H9 (cell line): ENCODE results near the gene TPD52L2. TPM values are rescaled to one million over a fixed set of nuclear protein-coding genes. Genes with fewer than 3 reads are reported as not detected.
A peak's percentile ranks its signal among the peaks of the same experiment; 100 is the strongest.

Experiments used
- DNase-seq: peaks from one replicate; pipeline ENCODE4 v3.0.0-alpha.2; 2017
- H2AFZ ChIP-seq: one replicate; pipeline ENCODE4 v1.6.1; 2013; ENCODE audit warnings: mild to moderate bottlenecking, low read length, control low read depth, moderate library complexity
- H2AK5ac ChIP-seq: 2 replicates; pipeline ENCODE4 v1.6.1; 2013; ENCODE audit warnings: low read length, control low read depth, mixed read lengths; ENCODE audit not compliant: insufficient read length
- H2BK120ac ChIP-seq: one replicate; pipeline ENCODE4 v1.6.1; 2013; ENCODE audit warnings: low read depth, mild to moderate bottlenecking, low read length, control low read depth, inconsistent platforms; ENCODE audit not compliant: poor library complexity, severe bottlenecking
- H2BK12ac ChIP-seq: 2 replicates; pipeline ENCODE4 v1.6.1; 2013; ENCODE audit warnings: low read length, control low read depth, mixed read lengths, low read depth; ENCODE audit not compliant: insufficient read length
- H2BK15ac ChIP-seq: 2 replicates; pipeline ENCODE4 v1.6.1; 2013; ENCODE audit warnings: low read depth, low read length, control low read depth
- H2BK20ac ChIP-seq: one replicate; pipeline ENCODE4 v1.6.1; 2013; ENCODE audit warnings: low read depth, mild to moderate bottlenecking, low read length, control low read depth, inconsistent platforms; ENCODE audit not compliant: poor library complexity, severe bottlenecking
- H2BK5ac ChIP-seq: 2 replicates; pipeline ENCODE4 v1.6.1; 2013; ENCODE audit warnings: low read length, control low read depth, mixed read lengths; ENCODE audit not compliant: insufficient read length
- H3K14ac ChIP-seq: 2 replicates; pipeline ENCODE4 v1.6.1; 2013; ENCODE audit warnings: low read length, control low read depth; ENCODE audit not compliant: insufficient read depth
- H3K18ac ChIP-seq: 2 replicates; pipeline ENCODE4 v1.6.1; 2013; ENCODE audit warnings: low read depth, mild to moderate bottlenecking, mixed read lengths, low read length, control low read depth; ENCODE audit not compliant: insufficient read length
- H3K23ac ChIP-seq: 2 replicates; pipeline ENCODE4 v1.6.1; 2013; ENCODE audit warnings: low read length, control low read depth, mixed read lengths, low read depth; ENCODE audit not compliant: insufficient read length
- H3K23me2 ChIP-seq: 2 replicates; pipeline ENCODE4 v1.6.1; 2013; ENCODE audit warnings: low read depth, mild to moderate bottlenecking, mixed read lengths, low read length, control low read depth; ENCODE audit not compliant: insufficient read length, poor library complexity, severe bottlenecking
- H3K27ac ChIP-seq: 2 replicates; pipeline ENCODE4 v1.5.1; 2013; ENCODE audit warnings: low read length, control low read depth, mixed read lengths, low read depth; ENCODE audit not compliant: insufficient read length
- H3K27me3 ChIP-seq: 2 replicates; pipeline ENCODE4 v1.6.1; 2013; ENCODE audit warnings: low read length, control low read depth, inconsistent platforms; ENCODE audit not compliant: insufficient read depth
- H3K4ac ChIP-seq: 2 replicates; pipeline ENCODE4 v1.6.1; 2013; ENCODE audit warnings: low read depth, mild to moderate bottlenecking, control low read depth, inconsistent platforms, low read length, moderate library complexity
- H3K4me1 ChIP-seq: 2 replicates; pipeline ENCODE4 v1.6.1; 2013; ENCODE audit warnings: low read length, control low read depth, inconsistent platforms; ENCODE audit not compliant: insufficient read depth
- H3K4me2 ChIP-seq: 2 replicates; pipeline ENCODE4 v1.6.1; 2013; ENCODE audit warnings: low read length, control low read depth, mixed read lengths; ENCODE audit not compliant: insufficient read length, insufficient read depth
- H3K56ac ChIP-seq: 2 replicates; pipeline ENCODE4 v1.6.1; 2013; ENCODE audit warnings: low read depth, mild to moderate bottlenecking, mixed read lengths, low read length, control low read depth; ENCODE audit not compliant: insufficient read length
- H3K79me1 ChIP-seq: 2 replicates; pipeline ENCODE4 v1.6.1; 2013; ENCODE audit warnings: low read depth, mild to moderate bottlenecking, moderate library complexity, low read length, control low read depth, inconsistent platforms; ENCODE audit not compliant: insufficient read depth, poor library complexity, severe bottlenecking
- H3K79me2 ChIP-seq: 2 replicates; pipeline ENCODE4 v1.6.1; 2013; ENCODE audit warnings: low read length, control low read depth, inconsistent platforms; ENCODE audit not compliant: insufficient read depth
- H3K9ac ChIP-seq: 2 replicates; pipeline ENCODE4 v1.6.1; 2013; ENCODE audit warnings: low read length, control low read depth, mixed read lengths; ENCODE audit not compliant: insufficient read length; ENCODE audit errors: extremely low read depth
- H3K9me3 ChIP-seq: one replicate; pipeline ENCODE4 v1.6.1; 2013; ENCODE audit warnings: low read depth, low read length, inconsistent platforms; ENCODE audit not compliant: control insufficient read depth
- H3T11ph ChIP-seq: one replicate; pipeline ENCODE4 v1.6.1; 2013; ENCODE audit warnings: mild to moderate bottlenecking, low read length, control low read depth, inconsistent platforms
- H4K20me1 ChIP-seq: one replicate; pipeline ENCODE4 v1.6.1; 2013; ENCODE audit not compliant: control insufficient read depth, insufficient read length, insufficient read depth
- H4K5ac ChIP-seq: 2 replicates; pipeline ENCODE4 v1.6.1; 2013; ENCODE audit warnings: low read depth, mild to moderate bottlenecking, mixed read lengths, low read length, control low read depth; ENCODE audit not compliant: insufficient read length
- H4K8ac ChIP-seq: replicated peaks from 2 replicates; pipeline ENCODE4 v1.6.1; 2013; ENCODE audit warnings: low read length, control low read depth, mixed read lengths, low read depth; ENCODE audit not compliant: insufficient read length
- H4K91ac ChIP-seq: 2 replicates; pipeline ENCODE4 v1.6.1; 2013; ENCODE audit warnings: low read depth, mild to moderate bottlenecking, moderate library complexity, mixed read lengths, low read length, control low read depth; ENCODE audit not compliant: insufficient read length
- H3K27ac Mint-ChIP-seq, 3 experiments: 2 replicates in 2 of 3; 3 replicates in 1 of 3; pipeline ENCODE4 v1.8.0; 2020 to 2021; ENCODE audit warnings: mixed read lengths in 3 of 3, mild to moderate bottlenecking in 1 of 3, moderate library complexity in 1 of 3
- H3K27me3 Mint-ChIP-seq: 2 replicates; pipeline ENCODE4 v1.8.0; 2021; ENCODE audit warnings: low read depth, mild to moderate bottlenecking, moderate library complexity, mixed read lengths
- H3K36me3 Mint-ChIP-seq, 3 experiments: 2 replicates in 2 of 3; 3 replicates in 1 of 3; pipeline ENCODE4 v1.8.0; 2020 to 2021; ENCODE audit warnings: low read depth in 3 of 3, mixed read lengths in 3 of 3; ENCODE audit not compliant: insufficient read depth in 1 of 3
- H3K4me1 Mint-ChIP-seq, 2 experiments: 2 replicates each; pipeline ENCODE4 v1.8.0; 2020; ENCODE audit warnings: mixed read lengths in 2 of 2
- H3K4me3 Mint-ChIP-seq, 2 experiments: 2 replicates in 1 of 2; 3 replicates in 1 of 2; pipeline ENCODE4 v1.8.0; 2020 to 2021; ENCODE audit warnings: mild to moderate bottlenecking in 2 of 2, mixed read lengths in 2 of 2, moderate library complexity in 1 of 2
- H3K9me3 Mint-ChIP-seq, 2 experiments: 2 replicates in 1 of 2; 3 replicates in 1 of 2; pipeline ENCODE4 v1.8.0; 2020; ENCODE audit warnings: mild to moderate bottlenecking in 2 of 2, mixed read lengths in 2 of 2, moderate library complexity in 1 of 2
- CTCF ChIP-seq: fragments of 200-600 bp; sonication (generic); conservative IDR thresholded peaks from 3 replicates; pipeline ENCODE4 v1.8.0; 2021; ENCODE audit warnings: antibody characterized with exemption, mild to moderate bottlenecking
- WGBS: extraction: QIAGEN DNeasy Blood & Tissue Kit; methylation state at CpG from one replicate; pipeline ENCODE4 v1.1.7; 2013; ENCODE audit warnings: missing lambda C conversion rate, low lambda C conversion rate, mixed read lengths; ENCODE audit not compliant: insufficient read length; ENCODE audit errors: extremely low coverage; 5-methylcytosine and 5-hydroxymethylcytosine counted together
- total RNA-seq: library from RNA; stranded (reverse); gene quantifications from 2 replicates; pipeline ENCODE4 v1.2.1, GENCODE V29; 2021

The TPD52L2 gene
- total RNA-seq, 1 experiment from 2014 or later, result 94.1 TPM

- Histone ChIP-seq H3K9me3 (no peaks in the 10 kb centered on the region), H3K23me2 (no peaks in the 10 kb centered on the region), H2BK12ac (no peak overlapping the region), H2BK120ac (no peak overlapping the region), H4K91ac (no peak overlapping the region), H4K20me1 (no peaks in the 10 kb centered on the region), H4K8ac (no peak overlapping the region), H3K14ac (no peak overlapping the region), H2BK20ac (no peak overlapping the region), H3K18ac (no peak overlapping the region), H3K9ac (no peak overlapping the region), H3K4ac (no peak overlapping the region), H3K27ac (no peak overlapping the region), H3K27me3 (no peaks in the 10 kb centered on the region), H3K79me1 (no peaks in the 10 kb centered on the region), H2AFZ (no peak overlapping the region), H3K4me1 (no peaks in the 10 kb centered on the region), H3K79me2 (no peaks in the 10 kb centered on the region), H2BK5ac (no peak overlapping the region), H3K56ac (no peak overlapping the region), H3K23ac (no peak overlapping the region), H3K4me2 (no peak overlapping the region), H2BK15ac (no peak overlapping the region), H2AK5ac (no peak overlapping the region), H4K5ac (no peak overlapping the region), H3T11ph (no peak overlapping the region)
- Mint-ChIP-seq H3K4me3 (no peak overlapping the region), H3K9me3 (no peaks in the 10 kb centered on the region), H3K4me1 (no peaks in the 10 kb centered on the region), H3K27ac (peak overlapping the region in 1 of 3 experiments; percentile 53; a peak in 1 of 7 replicates), H3K36me3 (peaks cover 23 to 58% (median 56%) of the 10 kb centered on the region in 3 experiments; a peak in 6 of 7 replicates), H3K27me3 (no peaks in the 10 kb centered on the region)
- TF ChIP-seq CTCF, result no peak
- no peak for DNase-seq
- no CpG with 5 or more reads among the region's 28 CpGs for WGBS
Measured at GRCh38 chr20:63882257-63883200, 17.5 kb downstream of the TPD52L2 start.
